ENCODE measurements around the gene FANCC. TPM values are rescaled to one million over a fixed set of nuclear protein-coding genes. Genes with fewer than 3 reads are reported as not detected.

Gene FANCC
- total RNA-seq, 1 donor from 2014 or later, result 5.7 TPM

- DNase-seq (ENCODE audit: extremely low read depth, low read depth, low spot score), result no peak
Observed at GRCh38 chr9:95090871-95091577, 226.5 kb downstream of the FANCC start.

GRCh38 chr9:95090023-95090791 lies 227.3 kb downstream of the FANCC start:
- DNase-seq (ENCODE audit: extremely low read depth, low read depth, low spot score), result no peak

- DNase-seq (ENCODE audit: extremely low read depth, low read depth, low spot score), result no peak
Observed at GRCh38 chr9:95089257-95090022, 228.1 kb downstream of the FANCC start.

- no peak for DNase-seq (ENCODE audit: extremely low read depth, low read depth, low spot score)
Observed at GRCh38 chr9:95088421-95089161, 228.9 kb downstream of the FANCC start.

- no peak for DNase-seq (ENCODE audit: extremely low read depth, low read depth, low spot score)
Observed at GRCh38 chr9:95087659-95088242, 229.8 kb downstream of the FANCC start.

GRCh38 chr9:95086564-95086955 lies 230.9 kb downstream of the FANCC start:
- DNase-seq (ENCODE audit: extremely low read depth, low read depth, low spot score), result no peak

- DNase-seq (ENCODE audit: extremely low read depth, low read depth, low spot score), result no peak
Observed at GRCh38 chr9:95085861-95086563, 231.5 kb downstream of the FANCC start.

- DNase-seq (ENCODE audit: extremely low read depth, low read depth, low spot score), result no peak
Observed at GRCh38 chr9:95085036-95085770, 232.3 kb downstream of the FANCC start.

- DNase-seq (ENCODE audit: extremely low read depth, low read depth, low spot score), result no peak
Observed at GRCh38 chr9:95084254-95084934, 233.1 kb downstream of the FANCC start.

GRCh38 chr9:95083086-95083768 lies 234.3 kb downstream of the FANCC start:
- DNase-seq (ENCODE audit: extremely low read depth, low read depth, low spot score), result no peak

- DNase-seq (ENCODE audit: extremely low read depth, low read depth, low spot score), result no peak
Observed at GRCh38 chr9:95082401-95083084, 235.0 kb downstream of the FANCC start.

GRCh38 chr9:95081998-95082397 lies 235.5 kb downstream of the FANCC start:
- DNase-seq (ENCODE audit: extremely low read depth, low read depth, low spot score), result no peak

- DNase-seq (ENCODE audit: extremely low read depth, low read depth, low spot score), result no peak
Observed at GRCh38 chr9:95080961-95081647, 236.4 kb downstream of the FANCC start.

GRCh38 chr9:95079461-95079860 lies 238.0 kb downstream of the FANCC start:
- no peak for DNase-seq (ENCODE audit: extremely low read depth, low read depth, low spot score)

GRCh38 chr9:95078939-95079338 lies 238.6 kb downstream of the FANCC start:
- DNase-seq (ENCODE audit: extremely low read depth, low read depth, low spot score), result no peak

- DNase-seq (ENCODE audit: extremely low read depth, low read depth, low spot score), result no peak
Observed at GRCh38 chr9:95078511-95078910, 239.0 kb downstream of the FANCC start.

Measured in glomerular endothelial cell (primary cell).